HEK293 (cell line): Measurements from ENCODE around the gene TMEM145.

Experiments used
- CTCF ChIA-PET: fragments of 350-600 bp; formaldehyde crosslinking; extraction: SDS; loops from one replicate; lab custom pipeline; 2021; ENCODE audit warnings: antibody characterized with exemption; lab: Yijun Ruan, JAX
- POLR2A ChIA-PET: fragments of 300-600 bp; formaldehyde crosslinking; extraction: SDS; loops from one replicate; lab custom pipeline; 2020; ENCODE audit warnings: antibody characterized with exemption, inconsistent platforms; lab: Yijun Ruan, JAX
- H3K27ac ChIP-seq: fragments of 200-500 bp; sonication (Bioruptor generic); 2 replicates; pipeline ENCODE4 v1.5.1; 2014; ENCODE audit warnings: low read depth, low read length, control low read depth, inconsistent platforms; ENCODE audit errors: extremely low read depth
- H3K36me3 ChIP-seq, 2 experiments: fragments of 200-500 bp in 1 of 2; sonication (Bioruptor generic) in 1 of 2; 1 replicate in 1 of 2; 2 replicates in 1 of 2; pipeline ENCODE4 v1.5.1; 2014 to 2017; ENCODE audit warnings: inconsistent platforms in 2 of 2, low read length in 2 of 2; ENCODE audit not compliant: control insufficient read depth in 2 of 2, insufficient read depth in 1 of 2
- H3K4me1 ChIP-seq: fragments of 200-500 bp; sonication (Bioruptor generic); 2 replicates; pipeline ENCODE4 v1.5.1; 2014; ENCODE audit warnings: mild to moderate bottlenecking, low read length, inconsistent platforms; ENCODE audit not compliant: control insufficient read depth, insufficient read depth
- H3K4me3 ChIP-seq: 2 replicates; pipeline ENCODE4 v1.5.1; 2011; ENCODE audit warnings: low read depth, mild to moderate bottlenecking, control low read depth, low read length, moderate library complexity
- H3K9me3 ChIP-seq: fragments of 200-500 bp; sonication (Bioruptor generic); 2 replicates; pipeline ENCODE4 v1.5.1; 2014; ENCODE audit warnings: low read depth, low read length, inconsistent platforms; ENCODE audit not compliant: control insufficient read depth, insufficient read depth
- KLF16 ChIP-seq: fragments of 450-650 bp; formaldehyde crosslinking; IDR thresholded peaks from 2 replicates; pipeline ENCODE4 v1.5.1; 2017; ENCODE audit warnings: missing biosample characterization, missing genetic modification characterization
- KLF7 ChIP-seq: fragments of 450-650 bp; formaldehyde crosslinking; IDR thresholded peaks from 2 replicates; pipeline ENCODE4 v1.5.1; 2016; ENCODE audit warnings: missing biosample characterization, missing genetic modification characterization, borderline replicate concordance
- KLF9 ChIP-seq: fragments of 450-650 bp; formaldehyde crosslinking; IDR thresholded peaks from 2 replicates; pipeline ENCODE4 v1.5.1; 2016; ENCODE audit warnings: missing biosample characterization, missing genetic modification characterization, low read depth
- PRDM10 ChIP-seq: fragments of 450-650 bp; formaldehyde crosslinking; IDR thresholded peaks from 2 replicates; pipeline ENCODE4 v1.5.1; 2016; ENCODE audit warnings: missing biosample characterization, missing genetic modification characterization
- PRDM2 ChIP-seq: fragments of 450-650 bp; formaldehyde crosslinking; IDR thresholded peaks from 2 replicates; pipeline ENCODE4 v1.5.1; 2016; ENCODE audit warnings: missing biosample characterization, missing genetic modification characterization, borderline replicate concordance
- PRDM6 ChIP-seq: fragments of 450-650 bp; formaldehyde crosslinking; IDR thresholded peaks from 2 replicates; pipeline ENCODE4 v1.5.1; 2017; ENCODE audit warnings: missing biosample characterization, missing genetic modification characterization
- REPIN1 ChIP-seq: fragments of 450-650 bp; formaldehyde crosslinking; IDR thresholded peaks from 2 replicates; pipeline ENCODE4 v1.5.1; 2017; ENCODE audit warnings: missing biosample characterization, missing genetic modification characterization, low read depth
- ZNF138 ChIP-seq: fragments of 450-650 bp; formaldehyde crosslinking; IDR thresholded peaks from 2 replicates; pipeline ENCODE4 v1.5.1; 2016; ENCODE audit warnings: missing biosample characterization, missing genetic modification characterization, borderline replicate concordance
- ZNF155 ChIP-seq: fragments of 450-650 bp; formaldehyde crosslinking; IDR thresholded peaks from 2 replicates; pipeline ENCODE4 v1.5.1; 2016; ENCODE audit warnings: missing biosample characterization, missing genetic modification characterization
- ZNF184 ChIP-seq: fragments of 450-650 bp; IDR thresholded peaks from 2 replicates; pipeline ENCODE4 v1.5.1; 2018; ENCODE audit warnings: missing biosample characterization, mild to moderate bottlenecking, missing genetic modification characterization
- ZNF311 ChIP-seq: fragments of 450-650 bp; formaldehyde crosslinking; IDR thresholded peaks from 2 replicates; pipeline ENCODE4 v1.5.1; 2017; ENCODE audit warnings: missing biosample characterization, missing genetic modification characterization, borderline replicate concordance
- ZNF324 ChIP-seq: fragments of 450-650 bp; formaldehyde crosslinking; IDR thresholded peaks from 2 replicates; pipeline ENCODE4 v1.5.1; 2016; ENCODE audit warnings: missing biosample characterization, missing genetic modification characterization
- ZNF335 ChIP-seq: fragments of 450-650 bp; formaldehyde crosslinking; conservative IDR thresholded peaks from 2 replicates; pipeline ENCODE4 v1.5.1; 2016; ENCODE audit warnings: missing biosample characterization, missing genetic modification characterization
- ZNF404 ChIP-seq: fragments of 450-650 bp; formaldehyde crosslinking; IDR thresholded peaks from 2 replicates; pipeline ENCODE4 v1.5.1; 2017; ENCODE audit warnings: missing biosample characterization, missing genetic modification characterization
- ZNF501 ChIP-seq: fragments of 450-650 bp; formaldehyde crosslinking; IDR thresholded peaks from 2 replicates; pipeline ENCODE4 v1.5.1; 2016; ENCODE audit warnings: missing biosample characterization, missing genetic modification characterization
- ZNF571 ChIP-seq: fragments of 450-650 bp; formaldehyde crosslinking; IDR thresholded peaks from 2 replicates; pipeline ENCODE4 v1.5.0; 2017; ENCODE audit warnings: missing biosample characterization, missing genetic modification characterization
- ZNF639 ChIP-seq: fragments of 450-650 bp; formaldehyde crosslinking; IDR thresholded peaks from 2 replicates; pipeline ENCODE4 v1.5.1; 2016; ENCODE audit warnings: missing biosample characterization, missing genetic modification characterization
- ZNF777 ChIP-seq: fragments of 450-650 bp; formaldehyde crosslinking; IDR thresholded peaks from 2 replicates; pipeline ENCODE4 v1.5.1; 2017; ENCODE audit warnings: missing biosample characterization, missing genetic modification characterization, borderline replicate concordance

Gene TMEM145

GRCh38 chr19:42355896-42356295 lies 42.8 kb downstream of the TMEM145 start:
- CTCF ChIA-PET, result interaction anchor here (0.6 to 1.0 kb wide), 3 partner anchors 13 to 410 kb away, joined by 3 to 4 read pairs (median 3); no protein-coding TSS in a partner anchor
- no peaks in the 10 kb centered on the region for H3K4me1 ChIP-seq
- no peak overlapping the region for H3K4me3 ChIP-seq
- POLR2A ChIA-PET, result interaction anchor here (0.5 kb wide), 1 partner anchor 76 kb away, joined by 4 read pairs; no protein-coding TSS in a partner anchor
- H3K9me3 ChIP-seq, result no peaks in the 10 kb centered on the region
- H3K36me3 ChIP-seq, result peaks cover 31 to 78% of the 10 kb centered on the region in 2 experiments
- TF ChIP-seq KLF7 (tag by site-specific recombination), result no peak
- no peak for TF ChIP-seq ZNF639 (tag by site-specific recombination)
- no peak for TF ChIP-seq ZNF311 (tag by site-specific recombination)
- no peak for TF ChIP-seq ZNF184 (tag by site-specific recombination)
- TF ChIP-seq ZNF324 (tag by site-specific recombination), result no peak
- TF ChIP-seq PRDM10 (tag by site-specific recombination), result no peak
- no peak for TF ChIP-seq KLF16
- TF ChIP-seq, all 188 proteins: peak for 0
- H3K27ac ChIP-seq, result no peak overlapping the region

GRCh38 chr19:42356686-42357085 lies 43.6 kb downstream of the TMEM145 start:
- POLR2A ChIA-PET, result interaction anchor here (0.6 kb wide), 1 partner anchor 17 kb away, joined by 5 read pairs; no protein-coding TSS in a partner anchor
- peaks cover 33 to 80% of the 10 kb centered on the region in 2 experiments for H3K36me3 ChIP-seq
- CTCF ChIA-PET, result interaction anchor here (0.7 to 1.2 kb wide), 3 partner anchors 9 to 60 kb away, joined by 3 read pairs; no protein-coding TSS in a partner anchor

More at GRCh38 chr19:42356686-42357085, 43.6 kb downstream of the TMEM145 start:
- no peak for TF ChIP-seq REPIN1 (tag by site-specific recombination)
- TF ChIP-seq PRDM2 (tag by site-specific recombination), result no peak
- no peak for TF ChIP-seq ZNF138 (tag by site-specific recombination)
- no peak for TF ChIP-seq PRDM6
- no peak for TF ChIP-seq ZNF404 (tag by site-specific recombination)
- TF ChIP-seq ZNF777 (tag by site-specific recombination), result no peak
- TF ChIP-seq ZNF335 (tag by site-specific recombination), result no peak
- TF ChIP-seq KLF9 (tag by site-specific recombination), result no peak
- TF ChIP-seq ZNF501 (tag by site-specific recombination), result no peak
- no peak for TF ChIP-seq ZNF571 (tag by site-specific recombination)
- TF ChIP-seq ZNF155 (tag by site-specific recombination), result no peak
- Histone ChIP-seq H3K9me3 (no peaks in the 10 kb centered on the region), H3K4me1 (no peaks in the 10 kb centered on the region), H3K27ac (no peak overlapping the region), H3K4me3 (no peak overlapping the region)
